Heart left ventricle (tissue), 13 donors: ENCODE results near the gene DGKB.

Source experiments
- CTCF ChIP-seq, 12 donors: fragments of 200-600 bp; sonication (generic) in 4 of 12; IDR thresholded peaks; one replicate each; pipeline versions ENCODE4 v1.5.0 to v1.8.0; 2018 to 2022; ENCODE audit warnings: antibody characterized with exemption in 12 of 12, mild to moderate bottlenecking in 5 of 12
- POLR2A ChIP-seq, 2 donors: fragments of 450-650 bp; IDR thresholded peaks; one replicate each; pipeline ENCODE4 v1.6.1; 2017; ENCODE audit warnings: antibody characterized with exemption in 2 of 2, mild to moderate bottlenecking in 2 of 2, moderate library complexity in 2 of 2
- donor health status: ischemic (EF 13 %, LVEDD 7.1; RV severe dilation, severe dysfunction).
- donor health status: DM: no; HTN: yes; CAD: no.
- donor health status: DM: no; HTN: no; CAD: no.
- donor health status: ischemic (EF 25% LVEDD 6.9; RV normal size, moderate dysfunction).
- donor health status: ischemic (EF 25% LVEDD 5.7; RV mildly dilated, moderate dysfunction).
- donor health status: ischemic (EF 35%, LVEDD 5.7; RV mildly dilated, moderate dysfunction).
- donor health status: nonischemic (EF 11% LVEDD 7.7; RV severe dilation, severe dysfunction).
- donor health status: DM: yes; HTN: yes; CAD: no.
- donor health status: PGD.
- donor health status: ischemic (EF 29% LVEDD 5.4; RV normal size, mild dysfunction).
- donor health status: nonischemic (EF 23%, LVEDD 6.1; RV moderate dilation, normal function).

- TF ChIP-seq CTCF (IDR thresholded peaks at IDR 0.05): no peak
- no peak for TF ChIP-seq POLR2A (IDR thresholded peaks at IDR 0.05)
Observed at GRCh38 chr7:14321947-14322346, 580.6 kb downstream of the DGKB start.
